ENCODE data around the gene ABAT.

Gene ABAT

DNA sequence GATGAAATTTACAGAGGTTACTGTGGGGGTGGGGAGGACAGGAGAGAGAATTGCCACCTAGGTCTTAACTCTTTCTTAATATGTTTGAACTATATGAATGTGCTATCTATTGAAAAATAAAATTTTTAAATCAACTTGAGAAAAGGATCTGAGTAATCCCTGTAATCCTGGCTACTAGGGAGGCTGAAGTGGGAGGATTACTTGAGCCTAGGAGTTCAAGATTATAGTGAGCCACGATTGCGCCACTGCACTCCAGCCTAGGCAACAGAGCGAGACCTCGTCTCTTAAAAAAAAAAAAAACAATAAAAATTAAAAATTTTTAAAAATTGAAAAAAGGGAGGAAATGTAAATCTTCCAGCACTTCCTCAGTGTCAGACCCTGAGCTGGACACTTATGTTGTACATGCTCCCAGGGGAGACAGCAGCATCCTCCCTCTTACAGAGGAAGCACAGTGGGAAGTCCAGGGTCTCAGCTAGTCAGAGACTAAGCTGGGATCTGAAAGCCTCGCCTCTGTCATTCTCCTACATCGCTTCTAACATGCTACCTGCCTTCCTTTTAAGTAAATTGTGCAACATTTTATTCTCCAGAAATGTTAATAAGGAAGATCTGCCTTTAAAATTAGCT, 145.1 kb downstream of the ABAT start:
- no peak for DNase-seq

DNA sequence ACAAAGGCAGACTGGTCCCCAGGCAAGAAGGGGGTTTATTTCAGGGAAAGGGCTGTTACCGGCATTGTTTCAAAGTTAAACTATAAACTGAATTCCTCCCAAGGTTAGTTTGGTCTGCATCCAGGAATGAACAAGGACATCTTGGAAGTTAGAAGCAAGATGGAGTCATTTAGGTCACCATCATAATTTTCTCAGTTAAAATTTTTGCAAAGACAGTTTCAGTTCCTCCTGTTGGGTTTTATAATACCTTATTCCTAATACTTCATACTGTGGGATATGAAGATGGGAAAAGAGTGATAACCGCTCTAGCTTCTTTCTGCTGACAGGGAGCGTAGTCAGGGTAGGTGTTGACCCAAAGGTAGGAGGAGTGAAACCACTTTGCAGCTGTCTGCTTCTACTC, 148.0 kb downstream of the ABAT start:
- DNase-seq, result no peak

DNA sequence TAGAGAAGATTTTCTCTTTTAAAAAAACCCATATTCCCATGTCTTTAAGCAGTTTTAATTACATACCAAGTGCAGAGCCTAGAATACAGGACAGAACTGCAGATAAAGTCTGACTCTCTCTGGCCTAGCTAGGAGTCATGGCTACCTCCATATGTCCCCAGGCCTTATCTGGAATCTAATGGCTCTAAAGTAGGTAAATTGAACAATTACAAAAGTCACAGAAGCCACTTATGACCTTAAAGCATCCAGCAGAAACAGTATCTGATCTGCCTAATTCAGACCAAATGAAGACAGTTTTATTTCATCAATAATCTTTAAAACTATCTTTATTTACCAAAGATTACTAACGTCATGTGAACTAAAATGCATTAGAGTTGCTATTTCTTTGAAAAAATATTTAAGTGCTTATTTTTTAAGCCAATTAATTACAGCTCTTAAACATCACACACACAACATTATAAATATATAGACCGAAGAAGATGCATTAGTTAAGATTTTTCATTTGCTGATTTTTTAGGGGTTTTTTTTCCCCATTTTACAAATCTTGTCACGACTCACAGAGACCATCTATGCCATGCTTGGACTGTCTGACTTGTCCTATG, 152.0 kb downstream of the ABAT start:
- no peak for DNase-seq

DNA sequence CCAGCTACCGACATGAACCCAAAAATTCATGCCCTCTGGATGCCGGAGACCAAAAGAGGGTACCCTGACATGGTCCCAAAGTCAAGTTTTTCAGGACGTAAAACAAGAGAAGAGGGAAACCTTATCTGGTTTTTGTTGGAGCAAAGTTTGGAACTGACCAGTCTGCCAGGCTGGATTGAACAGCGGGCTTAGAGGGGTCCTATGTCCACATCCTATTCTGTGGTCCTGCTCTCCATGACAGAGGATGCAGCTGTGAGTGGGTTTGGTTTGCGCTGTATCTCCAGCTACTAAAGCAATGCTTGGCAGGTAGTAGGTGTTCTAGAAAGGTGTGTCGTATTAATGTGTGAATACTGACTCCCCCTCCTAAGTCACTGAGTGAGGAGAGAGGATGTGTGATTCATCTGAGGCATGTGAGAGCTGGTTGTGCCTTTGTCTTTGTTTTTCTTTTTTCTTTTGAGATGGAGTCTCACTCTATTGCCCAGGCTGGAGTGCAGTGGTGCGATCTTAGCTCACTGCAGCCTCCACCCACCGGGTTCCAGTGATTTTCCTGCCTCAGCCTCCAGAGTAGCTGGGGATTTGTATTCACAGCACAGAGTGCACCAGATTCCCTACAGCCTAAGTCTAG, 154.2 kb downstream of the ABAT start:
- DNase-seq, result no peak

DNA sequence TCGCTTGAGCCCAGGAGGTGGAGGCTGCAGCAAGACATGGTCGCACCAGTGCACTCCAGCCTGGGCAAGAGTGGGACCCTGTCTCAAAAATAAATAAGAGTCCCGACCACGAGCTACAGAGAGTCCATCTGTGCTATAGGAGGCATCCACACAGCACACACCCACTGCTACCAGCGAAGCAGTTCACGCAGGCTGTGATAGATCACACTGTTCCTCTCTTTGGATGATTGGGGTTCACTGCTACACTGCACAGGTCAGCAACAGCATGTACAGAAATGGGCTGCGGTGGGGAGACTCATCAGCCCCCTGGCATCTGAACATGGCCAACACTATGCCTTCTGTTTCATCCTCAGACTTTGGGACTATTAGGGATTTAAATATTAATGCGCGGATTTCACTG, 157.0 kb downstream of the ABAT start:
- no peak for DNase-seq

DNA sequence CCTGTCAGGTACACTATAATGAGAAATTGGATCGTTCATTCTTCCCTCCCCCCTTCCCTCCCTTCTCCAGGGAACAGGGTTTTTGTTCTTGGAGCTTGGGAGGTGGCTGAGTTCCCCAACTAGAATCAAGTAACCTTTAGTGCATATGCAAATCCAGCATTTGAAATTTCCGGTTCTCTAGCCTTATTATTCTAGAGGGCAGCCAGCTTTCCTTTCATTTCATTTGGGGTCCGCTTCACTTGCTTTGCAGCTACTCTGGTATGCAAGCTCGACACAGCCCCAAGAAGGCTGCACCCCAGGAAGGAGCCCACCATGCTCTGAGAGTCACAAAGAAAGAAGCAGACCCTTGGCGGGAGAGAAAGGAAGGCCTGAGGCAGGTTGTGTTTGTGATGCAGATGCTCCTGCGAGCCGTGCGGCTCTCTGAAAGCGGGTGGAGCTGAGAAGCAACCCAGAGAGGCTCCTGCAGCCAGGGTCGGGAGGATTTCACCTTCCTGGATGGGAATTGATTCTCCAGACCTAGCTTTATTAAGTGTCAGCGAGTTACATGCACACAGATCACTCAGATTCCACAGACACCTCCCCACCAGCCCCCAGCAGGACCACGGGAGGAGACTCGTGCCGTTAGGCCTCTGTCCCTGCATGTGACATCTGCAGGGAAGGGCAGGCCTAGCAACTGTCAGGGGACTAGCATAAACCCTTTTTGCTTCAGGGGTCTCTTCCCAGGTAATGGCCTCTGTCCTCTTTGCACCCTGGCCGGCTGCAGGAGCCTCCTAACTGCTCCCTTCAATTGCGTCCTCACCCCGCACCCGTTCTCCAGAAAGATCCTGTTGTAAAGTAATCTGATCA, 157.7 kb downstream of the ABAT start:
- no peak for DNase-seq

DNA sequence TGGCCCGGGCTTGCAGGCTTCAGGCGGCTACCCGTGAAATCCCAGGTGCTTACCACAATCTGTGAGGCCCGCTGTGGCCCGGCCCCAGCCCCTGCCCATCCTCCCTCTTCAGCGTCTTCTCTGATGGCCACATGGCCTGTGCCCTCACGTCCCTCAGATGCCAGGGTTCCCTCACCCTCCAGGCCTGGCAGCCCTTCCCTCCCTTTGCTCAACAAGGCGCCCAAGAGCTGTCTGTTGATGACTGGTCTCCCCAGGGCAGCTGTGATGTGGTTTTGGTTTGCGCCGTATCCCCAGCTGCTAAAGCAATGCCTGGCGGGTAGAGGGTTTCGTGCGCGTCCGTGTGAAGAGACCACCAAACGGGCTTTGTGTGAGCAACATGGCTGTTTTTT, 158.3 kb downstream of the ABAT start:
- DNase-seq, result no peak
